Ishikawa (cell line): Measurements from ENCODE around the gene PEX1.
"Not testable (repeated sequence)": the region's sequence is repeated elsewhere in the genome, so short reads cannot be mapped to it uniquely, and the experiment has no call there.

Experiments used
- CEBPB ChIP-seq: IDR thresholded peaks from 2 replicates; pipeline ENCODE4 v1.6.1; 2012
- CREB1 ChIP-seq: IDR thresholded peaks from 2 replicates; pipeline ENCODE4 v1.6.1; 2012; ENCODE audit warnings: low read depth
- EGR1 ChIP-seq: IDR thresholded peaks from 2 replicates; pipeline ENCODE4 v1.6.1; 2012
- EP300 ChIP-seq: IDR thresholded peaks from 2 replicates; pipeline ENCODE4 v1.6.1; 2012; ENCODE audit warnings: borderline replicate concordance
- FOXM1 ChIP-seq: IDR thresholded peaks from 2 replicates; pipeline ENCODE4 v1.6.1; 2012; ENCODE audit warnings: low read depth, borderline replicate concordance
- MAX ChIP-seq: IDR thresholded peaks from 2 replicates; pipeline ENCODE4 v1.6.1; 2012
- NFIC ChIP-seq: IDR thresholded peaks from 2 replicates; pipeline ENCODE4 v1.6.1; 2012
- RAD21 ChIP-seq: IDR thresholded peaks from 2 replicates; pipeline ENCODE4 v1.6.1; 2012; ENCODE audit warnings: low read depth
- TAF1 ChIP-seq: IDR thresholded peaks from 2 replicates; pipeline ENCODE4 v1.6.1; 2012; ENCODE audit warnings: low read depth, mild to moderate bottlenecking
- TCF12 ChIP-seq: IDR thresholded peaks from 2 replicates; pipeline ENCODE4 v1.6.1; 2012; ENCODE audit warnings: low read depth
- YY1 ChIP-seq: IDR thresholded peaks from 2 replicates; pipeline ENCODE4 v1.6.1; 2012; ENCODE audit warnings: low read depth
- TF ChIP-seq, protein P1 (sequence below): IDR thresholded peaks from 2 replicates; pipeline ENCODE4 v1.6.1; 2012; ENCODE audit warnings: low read depth, mild to moderate bottlenecking

DNA sequence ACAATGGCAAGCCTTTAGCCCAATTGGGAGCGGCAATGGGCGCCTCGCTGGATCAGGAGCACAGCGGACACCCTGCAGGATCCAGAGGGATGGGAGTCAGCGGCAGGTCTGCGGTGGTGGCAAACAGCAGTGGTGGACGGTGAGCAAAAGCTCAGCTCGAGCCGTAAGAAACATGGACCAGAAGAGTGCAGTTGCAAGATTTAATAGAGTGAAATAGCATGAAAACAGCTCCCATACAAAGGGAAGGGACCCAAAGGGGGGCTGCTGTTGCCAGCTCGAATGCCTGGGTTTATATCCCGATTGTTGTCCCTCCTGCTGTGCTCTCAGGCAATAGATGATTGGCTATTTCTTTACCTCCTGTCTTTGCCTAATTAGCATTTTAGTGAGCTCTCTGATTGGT, 50.6 kb downstream of the PEX1 start, which contains the start of gene ERVW-1:
- TF ChIP-seq MAX, TAF1, EGR1, NFIC, CREB1, TCF12, RAD21, EP300, CEBPB, FOXM1, YY1: not testable (repeated sequence)
- TF ChIP-seq, protein P1, sequence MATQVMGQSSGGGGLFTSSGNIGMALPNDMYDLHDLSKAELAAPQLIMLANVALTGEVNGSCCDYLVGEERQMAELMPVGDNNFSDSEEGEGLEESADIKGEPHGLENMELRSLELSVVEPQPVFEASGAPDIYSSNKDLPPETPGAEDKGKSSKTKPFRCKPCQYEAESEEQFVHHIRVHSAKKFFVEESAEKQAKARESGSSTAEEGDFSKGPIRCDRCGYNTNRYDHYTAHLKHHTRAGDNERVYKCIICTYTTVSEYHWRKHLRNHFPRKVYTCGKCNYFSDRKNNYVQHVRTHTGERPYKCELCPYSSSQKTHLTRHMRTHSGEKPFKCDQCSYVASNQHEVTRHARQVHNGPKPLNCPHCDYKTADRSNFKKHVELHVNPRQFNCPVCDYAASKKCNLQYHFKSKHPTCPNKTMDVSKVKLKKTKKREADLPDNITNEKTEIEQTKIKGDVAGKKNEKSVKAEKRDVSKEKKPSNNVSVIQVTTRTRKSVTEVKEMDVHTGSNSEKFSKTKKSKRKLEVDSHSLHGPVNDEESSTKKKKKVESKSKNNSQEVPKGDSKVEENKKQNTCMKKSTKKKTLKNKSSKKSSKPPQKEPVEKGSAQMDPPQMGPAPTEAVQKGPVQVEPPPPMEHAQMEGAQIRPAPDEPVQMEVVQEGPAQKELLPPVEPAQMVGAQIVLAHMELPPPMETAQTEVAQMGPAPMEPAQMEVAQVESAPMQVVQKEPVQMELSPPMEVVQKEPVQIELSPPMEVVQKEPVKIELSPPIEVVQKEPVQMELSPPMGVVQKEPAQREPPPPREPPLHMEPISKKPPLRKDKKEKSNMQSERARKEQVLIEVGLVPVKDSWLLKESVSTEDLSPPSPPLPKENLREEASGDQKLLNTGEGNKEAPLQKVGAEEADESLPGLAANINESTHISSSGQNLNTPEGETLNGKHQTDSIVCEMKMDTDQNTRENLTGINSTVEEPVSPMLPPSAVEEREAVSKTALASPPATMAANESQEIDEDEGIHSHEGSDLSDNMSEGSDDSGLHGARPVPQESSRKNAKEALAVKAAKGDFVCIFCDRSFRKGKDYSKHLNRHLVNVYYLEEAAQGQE = not testable (repeated sequence)
